GM12878 (cell line): ENCODE measurements around the gene DDHD1. TPM values are rescaled to one million over a fixed set of nuclear protein-coding genes. Genes with fewer than 3 reads are reported as not detected.

ENCODE experiments used
- ATAC-seq: fragments of 200-7000 bp; cut with Tn5 transposase; 3 replicates; pipeline ENCODE4 v1.9.1; 2020; ENCODE audit warnings: mild to moderate bottlenecking, moderate library complexity
- BruUV-seq: library from RNA; stranded (reverse); fragments of 400-500 nt; replicated peaks from 2 replicates; lab custom pipeline; 2021; lab: Mats Ljungman, UMichigan
- CTCF ChIA-PET: fragments of 300-600 bp; sonication (Branson Sonifier 250); formaldehyde crosslinking; extraction: SDS; loops from one replicate; lab custom pipeline; 2021; ENCODE audit warnings: inconsistent platforms; lab: Yijun Ruan, JAX
- POLR2A ChIA-PET: fragments of 350-600 bp; formaldehyde crosslinking; extraction: SDS; loops from one replicate; lab custom pipeline; 2021; ENCODE audit warnings: inconsistent platforms; lab: Charles Lee
- RAD21 ChIA-PET: fragments of 300-600 bp; sonication (Branson Sonifier 250); formaldehyde crosslinking; loops from one replicate; lab custom pipeline; 2023; ENCODE audit warnings: antibody characterized with exemption; ENCODE audit not compliant: unreplicated experiment; lab: Charles Lee
- SMC1A ChIA-PET: fragments of 300-600 bp; sonication (Branson Sonifier 250); formaldehyde crosslinking; loops from one replicate; lab custom pipeline; 2023; ENCODE audit not compliant: unreplicated experiment, uncharacterized antibody; lab: Charles Lee
- DNase-seq: peaks from one replicate; pipeline ENCODE4 v3.0.0-alpha.2; 2011; ENCODE audit warnings: low read depth, low spot score
- FAIRE-seq: peaks from 3 replicates; lab custom pipeline; 2011; peaks lifted over from hg19 to GRCh38; lab: Jason Lieb, UNC
- H2AFZ ChIP-seq: 2 replicates; pipeline ENCODE4 v1.6.0; 2011; ENCODE audit warnings: low read depth, low read length, control low read depth; ENCODE audit not compliant: control insufficient read depth
- H3K27ac ChIP-seq: 2 replicates; pipeline ENCODE4 v1.5.1; 2011; ENCODE audit warnings: control low read depth; ENCODE audit not compliant: control insufficient read depth, insufficient read depth
- H3K27me3 ChIP-seq, 2 experiments: replicated peaks in 1 of 2; 2 replicates each; pipeline versions ENCODE4 v1.6.0 to v1.6.1; 2011; ENCODE audit warnings: low read length in 1 of 2; ENCODE audit not compliant: control insufficient read depth in 2 of 2, insufficient read depth in 2 of 2
- H3K36me3 ChIP-seq, 2 experiments: 2 replicates each; pipeline ENCODE4 v1.5.1; 2011; ENCODE audit warnings: low read length in 1 of 2; ENCODE audit not compliant: control insufficient read depth in 2 of 2, insufficient read depth in 2 of 2
- H3K4me1 ChIP-seq: 2 replicates; pipeline ENCODE4 v1.6.1; 2011; ENCODE audit warnings: mild to moderate bottlenecking, low read length, moderate library complexity, mixed read lengths; ENCODE audit not compliant: control insufficient read depth, insufficient read depth
- H3K4me2 ChIP-seq: 2 replicates; pipeline ENCODE4 v1.6.0; 2011; ENCODE audit warnings: control low read depth; ENCODE audit not compliant: control insufficient read depth, insufficient read depth
- H3K4me3 ChIP-seq: fragments of 200-600 bp; sonication (generic); 2 replicates; pipeline ENCODE4 v1.5.1; 2016
- H3K79me2 ChIP-seq: 2 replicates; pipeline ENCODE4 v1.6.0; 2011; ENCODE audit warnings: low read length; ENCODE audit not compliant: control insufficient read depth, insufficient read depth
- H3K9ac ChIP-seq: 2 replicates; pipeline ENCODE4 v1.8.0; 2011; ENCODE audit warnings: low read length, control low read depth, mixed read lengths; ENCODE audit not compliant: control insufficient read depth, insufficient read depth
- H3K9me3 ChIP-seq: replicated peaks from 3 replicates; pipeline ENCODE4 v1.5.1; 2011; ENCODE audit warnings: mild to moderate bottlenecking, low read length; ENCODE audit not compliant: control insufficient read depth, insufficient read depth
- H4K20me1 ChIP-seq: 2 replicates; pipeline ENCODE4 v1.6.0; 2011; ENCODE audit not compliant: control insufficient read depth, insufficient read depth
- ASH2L ChIP-seq: fragments of 300-600, 200-600 bp; sonication (generic); IDR thresholded peaks from 2 replicates; pipeline ENCODE4 v1.6.1; 2017; ENCODE audit warnings: low read depth, mild to moderate bottlenecking, borderline replicate concordance
- BMI1 ChIP-seq: fragments of 450-650 bp; IDR thresholded peaks from 2 replicates; pipeline ENCODE4 v1.6.1; 2016; ENCODE audit warnings: mild to moderate bottlenecking, moderate library complexity, borderline replicate concordance
- CREB1 ChIP-seq: IDR thresholded peaks from 2 replicates; pipeline ENCODE4 v1.6.1; 2012; ENCODE audit warnings: low read depth, mild to moderate bottlenecking, inconsistent platforms
- FOS ChIP-seq: IDR thresholded peaks from 3 replicates; pipeline ENCODE4 v1.6.1; 2011; ENCODE audit warnings: borderline replicate concordance; ENCODE audit not compliant: insufficient read length; ENCODE audit errors: extremely low read depth
- POU2F2 ChIP-seq: IDR thresholded peaks from 3 replicates; pipeline ENCODE4 v1.6.1; 2011; ENCODE audit warnings: low read depth, mild to moderate bottlenecking, low read length, borderline replicate concordance
- SIN3A ChIP-seq: IDR thresholded peaks from 2 replicates; pipeline ENCODE4 v1.6.1; 2012; ENCODE audit warnings: low read depth, low read length, improper control_type of control experiment
- SUZ12 ChIP-seq: fragments of 200-600 bp; sonication (generic); IDR thresholded peaks from one replicate; pipeline ENCODE4 v1.6.1; 2018; ENCODE audit warnings: antibody characterized with exemption, mild to moderate bottlenecking; ENCODE audit not compliant: unreplicated experiment
- YBX1 ChIP-seq: fragments of 450-650 bp; IDR thresholded peaks from 2 replicates; pipeline ENCODE4 v1.6.1; 2016; ENCODE audit warnings: antibody characterized with exemption
- WGBS: methylation state at CpG from one replicate; pipeline ENCODE4 v1.1.6; 2016; ENCODE audit warnings: low lambda C conversion rate; ENCODE audit not compliant: insufficient replicate concordance, insufficient coverage; ENCODE audit errors: missing lambda C conversion rate; 5-methylcytosine and 5-hydroxymethylcytosine counted together
- in situ Hi-C: fragments of 300-500 bp; cut with MboI; formaldehyde crosslinking; loops from 9 replicates; pipeline ENCODE4 v1.14.3; 2018; ENCODE audit warnings: mixed read lengths
- intact Hi-C: fragments of 100-400 bp; cut with micrococcal nuclease; formaldehyde crosslinking; loops from one replicate; pipeline ENCODE4 v1.14.2; 2022; ENCODE audit not compliant: unreplicated experiment
- polyA plus RNA-seq, 11 experiments: library from polyadenylated mRNA; depleted of rRNA in 4 of 11; unstranded in 6 of 11; stranded (reverse) in 5 of 11; fragments of >200 nt; fragmentation: Nextera tagmentation in 4 of 11; fragmentation: Illumina TruSeq in 1 of 11; extraction: Ambion mirVana in 4 of 11; extraction: Trizol in 1 of 11; gene quantifications; 1 replicate in 1 of 11; 2 replicates in 10 of 11; pipeline versions ENCODE4 v1.2.1 to v1.2.3, GENCODE V29; 2011 to 2016; ENCODE audit warnings: inconsistent platforms in 2 of 11, missing spikeins in 2 of 11, low read depth in 1 of 11
- total RNA-seq, 4 experiments: library from RNA; depleted of rRNA in 3 of 4; stranded (reverse); fragments of >200 nt in 3 of 4; fragmentation: Illumina TruSeq in 1 of 4; extraction: Trizol in 1 of 4; gene quantifications; 2 replicates each; pipeline versions ENCODE4 v1.2.1 to v1.2.3, GENCODE V29; 2013 to 2021
- TF ChIP-seq, protein P1 (sequence below): fragments of 450-650 bp; IDR thresholded peaks from 2 replicates; pipeline ENCODE4 v1.6.1; 2017; ENCODE audit warnings: antibody characterized with exemption, mild to moderate bottlenecking, moderate library complexity

DDHD1 gene
- total and polyA plus RNA-seq, 10 of the 15 experiments (the other 5 are each of a cell fraction or from before 2014, with no cell fraction given): 7.7 to 52.3 (median 28.5) TPM

DNA sequence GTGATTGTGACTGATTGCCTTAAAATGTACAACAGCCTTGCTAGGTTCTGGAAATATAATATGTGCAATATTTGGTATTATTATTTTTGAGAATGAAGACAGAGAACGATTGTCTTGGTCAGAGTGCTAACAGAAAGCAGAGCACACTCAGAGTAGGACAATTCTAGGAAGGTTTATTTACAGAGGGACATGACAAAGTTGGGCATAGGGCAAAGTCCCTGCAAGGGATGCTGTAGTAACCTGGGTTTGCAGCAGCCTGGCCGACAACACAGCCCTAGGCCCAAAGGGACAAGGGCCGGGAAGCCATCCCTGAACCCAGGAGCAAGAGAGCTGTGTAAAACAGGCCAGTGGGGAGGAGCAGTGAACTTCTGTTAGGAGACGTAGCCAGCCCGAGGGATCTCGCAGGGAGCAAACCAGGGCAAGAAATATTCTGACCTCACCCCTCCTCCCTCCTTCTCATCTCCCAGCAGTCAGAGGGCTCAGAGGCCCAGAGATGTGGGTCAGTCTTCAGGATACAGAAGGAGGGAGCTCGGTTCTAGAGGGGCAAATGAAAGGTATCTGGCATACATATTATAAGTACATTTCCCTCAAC is 151.2 kb downstream of the DDHD1 start:
- TF ChIP-seq SIN3A (no peak), ASH2L (no peak), FOS (no peak)
- CTCF ChIA-PET: no interaction called here

DNA sequence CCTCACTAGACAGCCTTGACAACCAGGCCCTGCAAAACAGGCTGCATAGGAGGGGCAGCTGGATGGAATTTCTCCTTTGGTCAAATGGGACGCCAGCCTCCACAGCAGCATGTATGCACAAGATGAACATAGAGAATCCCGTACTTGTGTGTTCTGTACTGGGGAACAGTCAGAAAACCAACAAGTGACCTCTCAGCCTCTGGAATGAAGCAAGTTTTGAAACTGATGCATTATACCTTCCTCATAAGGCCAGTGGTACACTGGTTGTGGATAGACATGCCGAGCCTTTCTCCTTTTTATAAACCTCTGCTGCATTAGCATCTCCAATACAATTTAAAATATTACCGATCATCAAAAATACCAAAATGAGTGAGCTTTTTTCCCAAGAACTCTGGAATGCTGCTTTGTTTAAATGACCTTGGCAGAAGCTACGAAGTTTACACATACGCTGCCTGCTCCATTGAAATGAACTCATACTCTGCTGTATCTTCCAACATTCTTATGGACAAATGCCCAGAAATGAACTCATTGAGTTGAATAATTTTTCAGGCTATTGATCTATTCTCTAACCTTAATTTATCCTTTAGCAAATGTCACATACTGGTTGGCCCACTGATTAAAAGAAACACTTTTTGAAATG is 154.6 kb downstream of the DDHD1 start:
- FAIRE-seq: no peak
- in situ Hi-C loops: no loop called here

More for the DNA sequence above, 151.2 kb downstream of the DDHD1 start:
- no peak overlapping the region for H3K4me2 ChIP-seq
- H3K9me3 ChIP-seq: no peaks in the 10 kb centered on the region
- no peaks in the 10 kb centered on the region for H3K36me3 ChIP-seq
- H2AFZ ChIP-seq: no peak overlapping the region
- no peak overlapping the region for H3K4me3 ChIP-seq
- BruUV-seq: no TSS peak
- WGBS: 71% methylated on average over 7 of the region's 7 CpGs
- in situ Hi-C loops: no loop called here
- intact Hi-C loops: no loop called here
- no peaks in the 10 kb centered on the region for H4K20me1 ChIP-seq
- H3K4me1 ChIP-seq: no peaks in the 10 kb centered on the region
- SMC1A ChIA-PET: interaction anchor here (1.6 kb wide), 1 partner anchor 9 kb away, joined by 5 read pairs; no protein-coding TSS in a partner anchor
- DNase-seq: no peak
- RAD21 ChIA-PET: no interaction called here
- no peak for ATAC-seq
- POLR2A ChIA-PET: no interaction called here
- H3K79me2 ChIP-seq: no peaks in the 10 kb centered on the region
- H3K9ac ChIP-seq: no peak overlapping the region
- H3K27ac ChIP-seq: no peak overlapping the region
- no peak for FAIRE-seq
- H3K27me3 ChIP-seq: no peaks in the 10 kb centered on the region; a peak in 1 of 4 replicates

More for the DNA sequence above, 154.6 kb downstream of the DDHD1 start:
- WGBS: 82% methylated on average over 6 of the region's 6 CpGs
- H3K4me1 ChIP-seq: no peaks in the 10 kb centered on the region
- no peak overlapping the region for H3K4me2 ChIP-seq
- H3K9me3 ChIP-seq: no peaks in the 10 kb centered on the region
- TF ChIP-seq CREB1 (no peak), YBX1 (no peak), SUZ12 (no peak), POU2F2 (no peak), BMI1 (no peak)
- TF ChIP-seq, protein P1, sequence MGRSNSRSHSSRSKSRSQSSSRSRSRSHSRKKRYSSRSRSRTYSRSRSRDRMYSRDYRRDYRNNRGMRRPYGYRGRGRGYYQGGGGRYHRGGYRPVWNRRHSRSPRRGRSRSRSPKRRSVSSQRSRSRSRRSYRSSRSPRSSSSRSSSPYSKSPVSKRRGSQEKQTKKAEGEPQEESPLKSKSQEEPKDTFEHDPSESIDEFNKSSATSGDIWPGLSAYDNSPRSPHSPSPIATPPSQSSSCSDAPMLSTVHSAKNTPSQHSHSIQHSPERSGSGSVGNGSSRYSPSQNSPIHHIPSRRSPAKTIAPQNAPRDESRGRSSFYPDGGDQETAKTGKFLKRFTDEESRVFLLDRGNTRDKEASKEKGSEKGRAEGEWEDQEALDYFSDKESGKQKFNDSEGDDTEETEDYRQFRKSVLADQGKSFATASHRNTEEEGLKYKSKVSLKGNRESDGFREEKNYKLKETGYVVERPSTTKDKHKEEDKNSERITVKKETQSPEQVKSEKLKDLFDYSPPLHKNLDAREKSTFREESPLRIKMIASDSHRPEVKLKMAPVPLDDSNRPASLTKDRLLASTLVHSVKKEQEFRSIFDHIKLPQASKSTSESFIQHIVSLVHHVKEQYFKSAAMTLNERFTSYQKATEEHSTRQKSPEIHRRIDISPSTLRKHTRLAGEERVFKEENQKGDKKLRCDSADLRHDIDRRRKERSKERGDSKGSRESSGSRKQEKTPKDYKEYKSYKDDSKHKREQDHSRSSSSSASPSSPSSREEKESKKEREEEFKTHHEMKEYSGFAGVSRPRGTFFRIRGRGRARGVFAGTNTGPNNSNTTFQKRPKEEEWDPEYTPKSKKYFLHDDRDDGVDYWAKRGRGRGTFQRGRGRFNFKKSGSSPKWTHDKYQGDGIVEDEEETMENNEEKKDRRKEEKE: no peak
- TF ChIP-seq, all 136 proteins: peak for 0
- Histone ChIP-seq H3K9ac (no peak overlapping the region), H4K20me1 (no peaks in the 10 kb centered on the region), H3K4me3 (no peak overlapping the region), H3K27ac (no peak overlapping the region), H3K36me3 (no peaks in the 10 kb centered on the region), H3K27me3 (no peaks in the 10 kb centered on the region), H3K79me2 (no peaks in the 10 kb centered on the region), H2AFZ (no peak overlapping the region)
- intact Hi-C loops: no loop called here
- BruUV-seq: no TSS peak
- ChIA-PET CTCF (no interaction called here), POLR2A (interaction anchor here (0.6 kb wide), 1 partner anchor 1804 kb away, joined by 4 read pairs; no protein-coding TSS in a partner anchor), RAD21 (no interaction called here), SMC1A (no interaction called here)
- ATAC-seq: no peak
- no peak for DNase-seq
